H9 (cell line): ENCODE data around the gene FA2H. TPM values are rescaled to one million over a fixed set of nuclear protein-coding genes. Genes with fewer than 3 reads are reported as not detected.

Experiments used
- DNase-seq: peaks from one replicate; pipeline ENCODE4 v3.0.0-alpha.2; 2017
- H2AFZ ChIP-seq: one replicate; pipeline ENCODE4 v1.6.1; 2013; ENCODE audit warnings: mild to moderate bottlenecking, low read length, control low read depth, moderate library complexity
- H2AK5ac ChIP-seq: 2 replicates; pipeline ENCODE4 v1.6.1; 2013; ENCODE audit warnings: low read length, control low read depth, mixed read lengths; ENCODE audit not compliant: insufficient read length
- H2BK120ac ChIP-seq: one replicate; pipeline ENCODE4 v1.6.1; 2013; ENCODE audit warnings: low read depth, mild to moderate bottlenecking, low read length, control low read depth, inconsistent platforms; ENCODE audit not compliant: poor library complexity, severe bottlenecking
- H2BK12ac ChIP-seq: 2 replicates; pipeline ENCODE4 v1.6.1; 2013; ENCODE audit warnings: low read length, control low read depth, mixed read lengths, low read depth; ENCODE audit not compliant: insufficient read length
- H2BK15ac ChIP-seq: 2 replicates; pipeline ENCODE4 v1.6.1; 2013; ENCODE audit warnings: low read depth, low read length, control low read depth
- H2BK20ac ChIP-seq: one replicate; pipeline ENCODE4 v1.6.1; 2013; ENCODE audit warnings: low read depth, mild to moderate bottlenecking, low read length, control low read depth, inconsistent platforms; ENCODE audit not compliant: poor library complexity, severe bottlenecking
- H2BK5ac ChIP-seq: 2 replicates; pipeline ENCODE4 v1.6.1; 2013; ENCODE audit warnings: low read length, control low read depth, mixed read lengths; ENCODE audit not compliant: insufficient read length
- H3K14ac ChIP-seq: 2 replicates; pipeline ENCODE4 v1.6.1; 2013; ENCODE audit warnings: low read length, control low read depth; ENCODE audit not compliant: insufficient read depth
- H3K18ac ChIP-seq: 2 replicates; pipeline ENCODE4 v1.6.1; 2013; ENCODE audit warnings: low read depth, mild to moderate bottlenecking, mixed read lengths, low read length, control low read depth; ENCODE audit not compliant: insufficient read length
- H3K23ac ChIP-seq: 2 replicates; pipeline ENCODE4 v1.6.1; 2013; ENCODE audit warnings: low read length, control low read depth, mixed read lengths, low read depth; ENCODE audit not compliant: insufficient read length
- H3K23me2 ChIP-seq: 2 replicates; pipeline ENCODE4 v1.6.1; 2013; ENCODE audit warnings: low read depth, mild to moderate bottlenecking, mixed read lengths, low read length, control low read depth; ENCODE audit not compliant: insufficient read length, poor library complexity, severe bottlenecking
- H3K27ac ChIP-seq: 2 replicates; pipeline ENCODE4 v1.5.1; 2013; ENCODE audit warnings: low read length, control low read depth, mixed read lengths, low read depth; ENCODE audit not compliant: insufficient read length
- H3K27me3 ChIP-seq: 2 replicates; pipeline ENCODE4 v1.6.1; 2013; ENCODE audit warnings: low read length, control low read depth, inconsistent platforms; ENCODE audit not compliant: insufficient read depth
- H3K4ac ChIP-seq: 2 replicates; pipeline ENCODE4 v1.6.1; 2013; ENCODE audit warnings: low read depth, mild to moderate bottlenecking, control low read depth, inconsistent platforms, low read length, moderate library complexity
- H3K4me1 ChIP-seq: 2 replicates; pipeline ENCODE4 v1.6.1; 2013; ENCODE audit warnings: low read length, control low read depth, inconsistent platforms; ENCODE audit not compliant: insufficient read depth
- H3K4me2 ChIP-seq: 2 replicates; pipeline ENCODE4 v1.6.1; 2013; ENCODE audit warnings: low read length, control low read depth, mixed read lengths; ENCODE audit not compliant: insufficient read length, insufficient read depth
- H3K56ac ChIP-seq: 2 replicates; pipeline ENCODE4 v1.6.1; 2013; ENCODE audit warnings: low read depth, mild to moderate bottlenecking, mixed read lengths, low read length, control low read depth; ENCODE audit not compliant: insufficient read length
- H3K79me1 ChIP-seq: 2 replicates; pipeline ENCODE4 v1.6.1; 2013; ENCODE audit warnings: low read depth, mild to moderate bottlenecking, moderate library complexity, low read length, control low read depth, inconsistent platforms; ENCODE audit not compliant: insufficient read depth, poor library complexity, severe bottlenecking
- H3K79me2 ChIP-seq: 2 replicates; pipeline ENCODE4 v1.6.1; 2013; ENCODE audit warnings: low read length, control low read depth, inconsistent platforms; ENCODE audit not compliant: insufficient read depth
- H3K9ac ChIP-seq: 2 replicates; pipeline ENCODE4 v1.6.1; 2013; ENCODE audit warnings: low read length, control low read depth, mixed read lengths; ENCODE audit not compliant: insufficient read length; ENCODE audit errors: extremely low read depth
- H3K9me3 ChIP-seq: one replicate; pipeline ENCODE4 v1.6.1; 2013; ENCODE audit warnings: low read depth, low read length, inconsistent platforms; ENCODE audit not compliant: control insufficient read depth
- H3T11ph ChIP-seq: one replicate; pipeline ENCODE4 v1.6.1; 2013; ENCODE audit warnings: mild to moderate bottlenecking, low read length, control low read depth, inconsistent platforms
- H4K20me1 ChIP-seq: one replicate; pipeline ENCODE4 v1.6.1; 2013; ENCODE audit not compliant: control insufficient read depth, insufficient read length, insufficient read depth
- H4K5ac ChIP-seq: 2 replicates; pipeline ENCODE4 v1.6.1; 2013; ENCODE audit warnings: low read depth, mild to moderate bottlenecking, mixed read lengths, low read length, control low read depth; ENCODE audit not compliant: insufficient read length
- H4K8ac ChIP-seq: replicated peaks from 2 replicates; pipeline ENCODE4 v1.6.1; 2013; ENCODE audit warnings: low read length, control low read depth, mixed read lengths, low read depth; ENCODE audit not compliant: insufficient read length
- H4K91ac ChIP-seq: 2 replicates; pipeline ENCODE4 v1.6.1; 2013; ENCODE audit warnings: low read depth, mild to moderate bottlenecking, moderate library complexity, mixed read lengths, low read length, control low read depth; ENCODE audit not compliant: insufficient read length
- H3K27ac Mint-ChIP-seq, 3 experiments: 2 replicates in 2 of 3; 3 replicates in 1 of 3; pipeline ENCODE4 v1.8.0; 2020 to 2021; ENCODE audit warnings: mixed read lengths in 3 of 3, mild to moderate bottlenecking in 1 of 3, moderate library complexity in 1 of 3
- H3K27me3 Mint-ChIP-seq: 2 replicates; pipeline ENCODE4 v1.8.0; 2021; ENCODE audit warnings: low read depth, mild to moderate bottlenecking, moderate library complexity, mixed read lengths
- H3K36me3 Mint-ChIP-seq, 3 experiments: 2 replicates in 2 of 3; 3 replicates in 1 of 3; pipeline ENCODE4 v1.8.0; 2020 to 2021; ENCODE audit warnings: low read depth in 3 of 3, mixed read lengths in 3 of 3; ENCODE audit not compliant: insufficient read depth in 1 of 3
- H3K4me1 Mint-ChIP-seq, 2 experiments: 2 replicates each; pipeline ENCODE4 v1.8.0; 2020; ENCODE audit warnings: mixed read lengths in 2 of 2
- H3K4me3 Mint-ChIP-seq, 2 experiments: 2 replicates in 1 of 2; 3 replicates in 1 of 2; pipeline ENCODE4 v1.8.0; 2020 to 2021; ENCODE audit warnings: mild to moderate bottlenecking in 2 of 2, mixed read lengths in 2 of 2, moderate library complexity in 1 of 2
- H3K9me3 Mint-ChIP-seq, 2 experiments: 2 replicates in 1 of 2; 3 replicates in 1 of 2; pipeline ENCODE4 v1.8.0; 2020; ENCODE audit warnings: mild to moderate bottlenecking in 2 of 2, mixed read lengths in 2 of 2, moderate library complexity in 1 of 2
- WGBS: extraction: QIAGEN DNeasy Blood & Tissue Kit; methylation state at CpG from one replicate; pipeline ENCODE4 v1.1.7; 2013; ENCODE audit warnings: missing lambda C conversion rate, low lambda C conversion rate, mixed read lengths; ENCODE audit not compliant: insufficient read length; ENCODE audit errors: extremely low coverage; 5-methylcytosine and 5-hydroxymethylcytosine counted together
- total RNA-seq: library from RNA; stranded (reverse); gene quantifications from 2 replicates; pipeline ENCODE4 v1.2.1, GENCODE V29; 2021
- TF ChIP-seq, protein P1 (sequence below): fragments of 200-600 bp; sonication (generic); conservative IDR thresholded peaks from 3 replicates; pipeline ENCODE4 v1.8.0; 2021; ENCODE audit warnings: antibody characterized with exemption, mild to moderate bottlenecking

The FA2H gene
- total RNA-seq, 1 experiment from 2014 or later, result 25.1 TPM

- no peak overlapping the region for H3K9ac ChIP-seq
- H3K4me1 Mint-ChIP-seq, result peaks cover 8 to 10% of the 10 kb centered on the region in 2 experiments
- no peak overlapping the region for H2AFZ ChIP-seq
- no peaks in the 10 kb centered on the region for H3K27me3 ChIP-seq
- no peak overlapping the region for H3K4ac ChIP-seq
- H2BK120ac ChIP-seq, result no peak overlapping the region
- TF ChIP-seq, protein P1, sequence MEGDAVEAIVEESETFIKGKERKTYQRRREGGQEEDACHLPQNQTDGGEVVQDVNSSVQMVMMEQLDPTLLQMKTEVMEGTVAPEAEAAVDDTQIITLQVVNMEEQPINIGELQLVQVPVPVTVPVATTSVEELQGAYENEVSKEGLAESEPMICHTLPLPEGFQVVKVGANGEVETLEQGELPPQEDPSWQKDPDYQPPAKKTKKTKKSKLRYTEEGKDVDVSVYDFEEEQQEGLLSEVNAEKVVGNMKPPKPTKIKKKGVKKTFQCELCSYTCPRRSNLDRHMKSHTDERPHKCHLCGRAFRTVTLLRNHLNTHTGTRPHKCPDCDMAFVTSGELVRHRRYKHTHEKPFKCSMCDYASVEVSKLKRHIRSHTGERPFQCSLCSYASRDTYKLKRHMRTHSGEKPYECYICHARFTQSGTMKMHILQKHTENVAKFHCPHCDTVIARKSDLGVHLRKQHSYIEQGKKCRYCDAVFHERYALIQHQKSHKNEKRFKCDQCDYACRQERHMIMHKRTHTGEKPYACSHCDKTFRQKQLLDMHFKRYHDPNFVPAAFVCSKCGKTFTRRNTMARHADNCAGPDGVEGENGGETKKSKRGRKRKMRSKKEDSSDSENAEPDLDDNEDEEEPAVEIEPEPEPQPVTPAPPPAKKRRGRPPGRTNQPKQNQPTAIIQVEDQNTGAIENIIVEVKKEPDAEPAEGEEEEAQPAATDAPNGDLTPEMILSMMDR, result peak; percentile 54
- no peaks in the 10 kb centered on the region for H4K20me1 ChIP-seq
- no peak overlapping the region for H2BK5ac ChIP-seq
- H3K23ac ChIP-seq, result no peak overlapping the region
- H4K8ac ChIP-seq, result no peak overlapping the region
- H3K14ac ChIP-seq, result no peak overlapping the region
- H2BK20ac ChIP-seq, result no peak overlapping the region
- no peak overlapping the region for H2BK15ac ChIP-seq
- H3K23me2 ChIP-seq, result no peaks in the 10 kb centered on the region
- H2BK12ac ChIP-seq, result no peak overlapping the region
- no peaks in the 10 kb centered on the region for H3K79me2 ChIP-seq
- no peaks in the 10 kb centered on the region; a peak in 1 of 7 replicates for H3K36me3 Mint-ChIP-seq
- H3K56ac ChIP-seq, result no peak overlapping the region
- H4K91ac ChIP-seq, result no peak overlapping the region
- DNase-seq, result peak; percentile 70
- peaks cover 17% of the 10 kb centered on the region for H3K27me3 Mint-ChIP-seq
- no peak overlapping the region for H2AK5ac ChIP-seq
- no peak overlapping the region for H3K4me2 ChIP-seq
- no peak overlapping the region for H3K27ac Mint-ChIP-seq
- no peak overlapping the region for H3K4me3 Mint-ChIP-seq
- H3K79me1 ChIP-seq, result no peaks in the 10 kb centered on the region
- no peak overlapping the region for H3K27ac ChIP-seq
- no peaks in the 10 kb centered on the region for H3K9me3 Mint-ChIP-seq
- H3K4me1 ChIP-seq, result no peaks in the 10 kb centered on the region
- no peak overlapping the region for H3K18ac ChIP-seq
- no peaks in the 10 kb centered on the region for H3K9me3 ChIP-seq
- no peak overlapping the region for H4K5ac ChIP-seq
- no peak overlapping the region for H3T11ph ChIP-seq
- no CpG with 5 or more reads among the region's 4 CpGs for WGBS
Observed at GRCh38 chr16:74677868-74678267, 96.8 kb downstream of the FA2H start.
